Choroid plexus epithelial cell (primary cell): ENCODE measurements around the gene ISL2.

ENCODE experiments used
- DNase-seq: peaks from one replicate; pipeline ENCODE4 v3.0.0-alpha.2; 2010; ENCODE audit warnings: low read depth
- H3K4me3 ChIP-seq: 2 replicates; pipeline ENCODE4 v1.5.1; 2011; ENCODE audit warnings: low read depth, mild to moderate bottlenecking, control low read depth, low read length, moderate library complexity
- CTCF ChIP-seq: conservative IDR thresholded peaks from 2 replicates; pipeline ENCODE4 v1.5.1; 2011; ENCODE audit warnings: low read depth, mild to moderate bottlenecking, control low read depth, inconsistent platforms, low read length, moderate library complexity

ISL2 gene

DNA sequence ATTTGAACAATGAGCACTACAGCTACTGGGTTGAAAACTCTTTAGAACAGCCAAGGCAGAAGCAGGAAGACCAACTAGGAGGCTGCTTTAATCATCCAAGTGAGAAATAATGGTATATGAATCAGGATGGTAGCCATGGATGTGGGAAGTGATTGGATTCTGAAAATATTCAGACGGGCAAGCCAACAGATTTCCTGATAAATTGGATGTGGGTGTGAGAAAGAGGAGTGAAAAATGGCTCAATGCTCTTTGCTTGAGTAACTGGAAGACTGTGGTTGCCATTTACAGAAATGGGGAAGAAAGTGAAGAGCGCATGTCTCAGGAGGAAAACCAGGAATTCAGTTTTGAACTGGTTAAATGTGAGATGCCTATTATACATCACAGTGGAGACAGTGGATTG lies 50.4 kb downstream of the ISL2 start:
- H3K4me3 ChIP-seq, result no peak overlapping the region
- no peak for TF ChIP-seq CTCF
- DNase-seq, result no peak

- no peak for DNase-seq
- no peak for TF ChIP-seq CTCF
- H3K4me3 ChIP-seq, result no peak overlapping the region
Measured at GRCh38 chr15:76390571-76390970, 54.0 kb downstream of the ISL2 start.

- TF ChIP-seq CTCF, result no peak
- H3K4me3 ChIP-seq, result no peak overlapping the region
- DNase-seq, result no peak
Measured at GRCh38 chr15:76391309-76391708, 54.7 kb downstream of the ISL2 start.

DNA sequence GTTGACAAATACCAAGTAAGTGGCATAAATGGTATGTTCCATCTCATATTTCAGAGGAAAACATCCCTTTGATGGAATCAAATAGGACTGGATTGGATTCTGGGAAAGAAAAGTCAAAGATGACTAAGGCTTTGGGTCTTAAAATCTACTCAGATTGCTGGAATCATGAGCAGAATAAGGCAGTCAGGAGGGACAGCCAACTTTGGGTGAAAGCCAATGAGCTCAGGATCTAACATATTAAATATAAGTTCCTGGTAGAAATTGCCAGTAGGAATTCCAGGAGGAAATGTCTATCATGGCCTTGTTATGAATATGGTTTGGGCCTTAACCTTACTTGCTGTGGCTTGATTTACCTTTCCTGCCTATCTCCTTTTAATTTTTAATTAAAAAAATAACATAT lies 55.3 kb downstream of the ISL2 start:
- no peak for DNase-seq
- no peak overlapping the region for H3K4me3 ChIP-seq
- TF ChIP-seq CTCF, result no peak
